Natural killer cell (primary cell): Measurements from ENCODE around the gene MLPH. TPM values are rescaled to one million over a fixed set of nuclear protein-coding genes. Genes with fewer than 3 reads are reported as not detected.

Experiments used
- ATAC-seq, 3 donors: fragments of 150-1000 bp in 2 of 3; fragments of 200-7000 bp in 1 of 3; cut with Tn5 transposase; 1 replicate in 1 of 3; 2 replicates in 2 of 3; pipeline ENCODE4 v1.10.0; 2021; ENCODE audit warnings: mild to moderate bottlenecking in 2 of 3, moderate library complexity in 2 of 3
- DNase-seq, 2 donors: peaks; one replicate each; pipeline versions ENCODE4 v3.0.0 to v3.0.0-alpha.2; 2013 to 2021; ENCODE audit warnings: mixed read lengths in 1 of 2
- H3K27ac ChIP-seq: one replicate; pipeline ENCODE4 v1.5.1; 2013; ENCODE audit warnings: mild to moderate bottlenecking, low read length
- H3K27me3 ChIP-seq: one replicate; pipeline ENCODE4 v1.6.1; 2013; ENCODE audit warnings: low read length; ENCODE audit not compliant: control insufficient read depth, insufficient read depth
- H3K36me3 ChIP-seq: one replicate; pipeline ENCODE4 v1.6.1; 2013; ENCODE audit warnings: low read length; ENCODE audit not compliant: control insufficient read depth, insufficient read depth
- H3K4me1 ChIP-seq: one replicate; pipeline ENCODE4 v1.6.1; 2013; ENCODE audit warnings: low read length; ENCODE audit not compliant: control insufficient read depth, insufficient read depth
- H3K4me3 ChIP-seq: one replicate; pipeline ENCODE4 v1.5.1; 2013; ENCODE audit warnings: low read length
- H3K9me3 ChIP-seq: one replicate; pipeline ENCODE4 v1.6.1; 2013; ENCODE audit warnings: low read length; ENCODE audit not compliant: control insufficient read depth, insufficient read depth
- H3K27ac Mint-ChIP-seq, 2 donors: one replicate each; pipeline ENCODE4 v1.8.0; 2022; ENCODE audit warnings: mild to moderate bottlenecking in 2 of 2, mixed read lengths in 2 of 2, moderate library complexity in 1 of 2
- H3K27me3 Mint-ChIP-seq, 2 donors: one replicate each; pipeline ENCODE4 v1.8.0; 2022; ENCODE audit warnings: low read depth in 2 of 2, mixed read lengths in 2 of 2
- H3K36me3 Mint-ChIP-seq: one replicate; pipeline ENCODE4 v1.8.0; 2022; ENCODE audit warnings: mixed read lengths
- H3K4me1 Mint-ChIP-seq, 2 donors: one replicate each; pipeline ENCODE4 v1.8.0; 2022; ENCODE audit warnings: mixed read lengths in 2 of 2
- H3K4me3 Mint-ChIP-seq: one replicate; pipeline ENCODE4 v1.8.0; 2022; ENCODE audit warnings: mild to moderate bottlenecking, moderate library complexity, mixed read lengths
- H3K9me3 Mint-ChIP-seq, 2 donors: one replicate each; pipeline ENCODE4 v1.8.0; 2022; ENCODE audit warnings: mixed read lengths in 2 of 2
- CTCF ChIP-seq: fragments of 200-600 bp; IDR thresholded peaks from one replicate; pipeline ENCODE4 v1.8.0; 2022; ENCODE audit warnings: antibody characterized with exemption
- WGBS: methylation state at CpG from one replicate; pipeline ENCODE4 v1.1.7; 2013; ENCODE audit warnings: missing lambda C conversion rate; ENCODE audit not compliant: insufficient coverage; 5-methylcytosine and 5-hydroxymethylcytosine counted together
- intact Hi-C: fragments of 100-400 bp; cut with micrococcal nuclease; formaldehyde crosslinking; loops from one replicate; pipeline ENCODE4 v1.14.2; 2022
- total RNA-seq, 4 donors: library from RNA; stranded (reverse); fragments of 120-200 nt in 1 of 4; gene quantifications; one replicate each; pipeline versions ENCODE4 v1.2.3 to v1.2.4, GENCODE V29; 2013 to 2022

MLPH gene
- total RNA-seq, 3 donors from 2014 or later (not counting 1 experiment from before 2014, with no cell fraction given) = not detected

- no peak overlapping the region for H3K4me3 Mint-ChIP-seq
- intact Hi-C loops = no loop called here
- H3K27me3 Mint-ChIP-seq = peaks cover 40 to 72% of the 10 kb centered on the region in 2 donors
- Histone ChIP-seq H3K36me3 (no peaks in the 10 kb centered on the region), H3K27me3 (peaks cover 20% of the 10 kb centered on the region), H3K9me3 (peaks cover 2% of the 10 kb centered on the region), H3K4me3 (no peak overlapping the region), H3K4me1 (no peaks in the 10 kb centered on the region), H3K27ac (no peak overlapping the region)
- no peaks in the 10 kb centered on the region for H3K9me3 Mint-ChIP-seq
- DNase-seq = no peak
- ATAC-seq = no peak
- no peak for TF ChIP-seq CTCF
- no peaks in the 10 kb centered on the region for H3K4me1 Mint-ChIP-seq
- no peaks in the 10 kb centered on the region for H3K36me3 Mint-ChIP-seq
- H3K27ac Mint-ChIP-seq = no peak overlapping the region
- WGBS = 8% methylated on average over 36 of the region's 36 CpGs
These were observed 675 bp upstream of the MLPH start for GRCh38 chr2:237486334-237486818.

DNA sequence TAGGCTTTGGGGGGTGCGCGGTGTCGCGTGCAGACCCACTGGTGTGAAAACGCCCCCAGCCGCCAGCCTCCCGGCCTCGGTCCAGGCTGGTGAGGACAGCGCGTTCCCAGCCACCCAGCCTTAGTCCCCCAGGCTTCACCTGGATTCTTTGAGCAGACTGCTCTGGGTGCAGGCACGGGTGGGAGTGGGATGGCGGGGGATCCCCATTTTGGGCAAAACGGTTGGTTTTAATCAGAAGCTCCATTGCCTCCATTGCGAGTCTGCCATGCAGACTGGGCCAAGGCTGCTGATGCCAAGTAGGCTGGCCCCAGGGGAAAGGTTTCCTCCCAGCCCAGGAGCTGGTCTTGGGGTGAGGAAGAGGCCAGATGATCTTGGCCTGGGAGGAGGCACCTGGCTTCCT is 445 bp downstream of the MLPH start:
- Mint-ChIP-seq H3K4me1 (no peaks in the 10 kb centered on the region), H3K27me3 (peaks cover 30 to 61% of the 10 kb centered on the region in 2 donors), H3K36me3 (no peaks in the 10 kb centered on the region), H3K27ac (no peak overlapping the region), H3K9me3 (no peaks in the 10 kb centered on the region), H3K4me3 (no peak overlapping the region)
- intact Hi-C loops = no loop called here
- H3K4me1 ChIP-seq = no peaks in the 10 kb centered on the region
- no peak for TF ChIP-seq CTCF
- H3K27me3 ChIP-seq = peaks cover 20% of the 10 kb centered on the region
- H3K27ac ChIP-seq = no peak overlapping the region
- DNase-seq (no peak), ATAC-seq (no peak)
- peaks cover 11% of the 10 kb centered on the region for H3K9me3 ChIP-seq
- H3K4me3 ChIP-seq = no peak overlapping the region
- 37% methylated on average over 14 of the region's 14 CpGs for WGBS
- no peaks in the 10 kb centered on the region for H3K36me3 ChIP-seq

- Mint-ChIP-seq H3K36me3 (no peaks in the 10 kb centered on the region), H3K9me3 (no peaks in the 10 kb centered on the region), H3K27ac (no peak overlapping the region), H3K27me3 (peaks cover 33 to 61% of the 10 kb centered on the region in 2 donors), H3K4me1 (no peaks in the 10 kb centered on the region), H3K4me3 (no peak overlapping the region)
- DNase-seq (no peak), ATAC-seq (no peak)
- H3K4me3 ChIP-seq = no peak overlapping the region
- H3K4me1 ChIP-seq = no peaks in the 10 kb centered on the region
- WGBS = 86% methylated on average over 6 of the region's 6 CpGs
- H3K9me3 ChIP-seq = peaks cover 11% of the 10 kb centered on the region
- no peak overlapping the region for H3K27ac ChIP-seq
- peaks cover 18% of the 10 kb centered on the region for H3K27me3 ChIP-seq
- H3K36me3 ChIP-seq = no peaks in the 10 kb centered on the region
- TF ChIP-seq CTCF = no peak
- intact Hi-C loops = no loop called here
These were observed 1.2 kb downstream of the MLPH start for GRCh38 chr2:237488295-237488694.
